ENCODE results near the gene EPHA6.

DNA sequence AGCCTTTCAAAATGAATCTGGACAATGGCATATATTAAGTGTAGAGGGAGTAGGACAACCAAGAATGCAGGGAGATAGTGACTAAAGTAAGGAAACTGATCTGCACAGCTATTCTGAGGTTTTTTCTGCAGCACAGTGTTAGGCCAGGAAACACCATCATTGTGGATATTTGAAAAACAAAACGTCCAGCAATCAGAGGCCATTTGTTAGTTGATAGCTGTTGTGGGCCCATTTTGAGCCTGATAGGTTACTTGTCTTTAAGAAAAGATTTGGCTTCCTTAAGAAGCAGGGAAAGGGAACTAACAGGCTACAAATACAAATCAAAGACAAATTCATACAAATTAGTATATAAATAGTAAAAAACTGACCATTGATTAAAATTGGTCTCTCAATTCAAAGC is 574.4 kb downstream of the EPHA6 start:
- TF ChIP-seq NFRKB (IDR thresholded peaks at IDR 0.05) (no peak), BHLHE40 (IDR thresholded peaks at IDR 0.05; ENCODE audit: borderline replicate concordance) (no peak), HDGF (IDR thresholded peaks at IDR 0.05; ENCODE audit: borderline replicate concordance) (no peak), SUZ12 (IDR thresholded peaks at IDR 0.05) (no peak), TARDBP (IDR thresholded peaks at IDR 0.05) (no peak), FOXA1 (IDR thresholded peaks at IDR 0.05) (no peak)

Measured in HEK293T (cell line).